Activated CD4-positive, alpha-beta T cell treated with anti-CD3 and anti-CD28 coated beads, Interleukin-2, amount 50 U/mL, for 4 hours (primary cell): ENCODE data around the gene KLF11.
"Not testable (repeated sequence)": the region's sequence is repeated elsewhere in the genome, so short reads cannot be mapped to it uniquely, and the experiment has no call there.

Experiments used
- DNase-seq, 2 experiments: peaks; one replicate each; pipeline ENCODE4 v3.0.0-alpha.2; 2020

KLF11 gene

GRCh38 chr2:10009811-10010781 is 33.3 kb upstream of the KLF11 start:
- no peak for DNase-seq

- not testable (repeated sequence) for DNase-seq
These were observed 32.3 kb upstream of the KLF11 start for GRCh38 chr2:10010861-10011605.

GRCh38 chr2:10011606-10012325 is 31.6 kb upstream of the KLF11 start:
- DNase-seq: not testable (repeated sequence)

GRCh38 chr2:10012366-10012962 is 30.9 kb upstream of the KLF11 start:
- DNase-seq: not testable (repeated sequence)

- no peak for DNase-seq
These were observed 30.3 kb upstream of the KLF11 start for GRCh38 chr2:10012963-10013461.

GRCh38 chr2:10013651-10014417 is 29.5 kb upstream of the KLF11 start:
- not testable (repeated sequence) for DNase-seq

GRCh38 chr2:10014418-10015190 is 28.7 kb upstream of the KLF11 start:
- no peak for DNase-seq

- DNase-seq: not testable (repeated sequence)
These were observed 27.9 kb upstream of the KLF11 start for GRCh38 chr2:10015376-10015989.

- no peak for DNase-seq
These were observed 27.1 kb upstream of the KLF11 start for GRCh38 chr2:10016001-10016801.

GRCh38 chr2:10016802-10017258 is 26.5 kb upstream of the KLF11 start:
- DNase-seq: no peak

GRCh38 chr2:10017313-10017941 is 25.9 kb upstream of the KLF11 start:
- DNase-seq: no peak

- no peak for DNase-seq
These were observed 24.2 kb upstream of the KLF11 start for GRCh38 chr2:10019174-10019573.

- no peak for DNase-seq
These were observed 23.5 kb upstream of the KLF11 start for GRCh38 chr2:10019602-10020400.

GRCh38 chr2:10022041-10022421 is 21.3 kb upstream of the KLF11 start:
- no peak for DNase-seq

GRCh38 chr2:10022445-10022844 is 20.9 kb upstream of the KLF11 start:
- DNase-seq: no peak

GRCh38 chr2:10022966-10023662 is 20.2 kb upstream of the KLF11 start:
- no peak for DNase-seq

- no peak for DNase-seq
These were observed 16.3 kb upstream of the KLF11 start for GRCh38 chr2:10026940-10027569.
